CD4-positive, alpha-beta memory T cell (primary cell): Measurements from ENCODE around the gene MTUS2. TPM values are rescaled to one million over a fixed set of nuclear protein-coding genes. Genes with fewer than 3 reads are reported as not detected.
A peak's percentile ranks its signal among the peaks of the same experiment; 100 is the strongest.

Experiments
- CTCF ChIA-PET: fragments of 350-600 bp; sonication (Branson Sonifier 250); formaldehyde crosslinking; loops from one replicate; lab custom pipeline; 2021; ENCODE audit warnings: inconsistent platforms; ENCODE audit not compliant: partially characterized antibody; lab: Charles Lee
- POLR2A ChIA-PET: fragments of 350-600 bp; sonication (Branson Sonifier 250); formaldehyde crosslinking; loops from one replicate; lab custom pipeline; 2021; ENCODE audit not compliant: partially characterized antibody; lab: Charles Lee
- DNase-seq, 5 donors: peaks; one replicate each; pipeline versions ENCODE4 v3.0.0 to v3.0.0-alpha.2; 2020 to 2022; ENCODE audit warnings: mixed read lengths in 1 of 5
- H3K27ac ChIP-seq: one replicate; pipeline ENCODE4 v1.7.0; 2013; ENCODE audit warnings: low read depth, low read length
- H3K27me3 ChIP-seq: 2 replicates; pipeline ENCODE4 v1.7.0; 2013; ENCODE audit warnings: mild to moderate bottlenecking, low read length, moderate library complexity; ENCODE audit not compliant: insufficient read depth
- H3K36me3 ChIP-seq: 2 replicates; pipeline ENCODE4 v1.7.0; 2013; ENCODE audit warnings: mild to moderate bottlenecking, low read length, moderate library complexity; ENCODE audit not compliant: insufficient read depth
- H3K4me1 ChIP-seq: 2 replicates; pipeline ENCODE4 v1.7.0; 2013; ENCODE audit warnings: mild to moderate bottlenecking, low read length, moderate library complexity; ENCODE audit not compliant: insufficient read depth
- H3K4me3 ChIP-seq, 2 donors: one replicate each; pipeline ENCODE4 v1.7.0; 2013; ENCODE audit warnings: low read length in 2 of 2, mild to moderate bottlenecking in 1 of 2
- H3K9me3 ChIP-seq, 2 donors: one replicate each; pipeline ENCODE4 v1.7.0; 2013; ENCODE audit warnings: low read length in 2 of 2, control low read depth in 1 of 2; ENCODE audit not compliant: control insufficient read depth in 1 of 2
- H3K27ac Mint-ChIP-seq, 7 donors: one replicate each; pipeline ENCODE4 v1.8.0; 2020 to 2021; ENCODE audit warnings: mixed read lengths in 7 of 7, mild to moderate bottlenecking in 6 of 7, inconsistent platforms in 3 of 7, moderate library complexity in 3 of 7
- H3K27me3 Mint-ChIP-seq, 2 donors: one replicate each; pipeline ENCODE4 v1.8.0; 2020 to 2021; ENCODE audit warnings: mixed read lengths in 2 of 2
- H3K36me3 Mint-ChIP-seq, 2 donors: one replicate each; pipeline ENCODE4 v1.8.0; 2020 to 2021; ENCODE audit warnings: mixed read lengths in 2 of 2, inconsistent platforms in 1 of 2, mild to moderate bottlenecking in 1 of 2
- H3K4me1 Mint-ChIP-seq, 4 donors: one replicate each; pipeline ENCODE4 v1.8.0; 2020 to 2021; ENCODE audit warnings: mixed read lengths in 4 of 4, mild to moderate bottlenecking in 1 of 4
- H3K4me3 Mint-ChIP-seq, 8 donors: one replicate each; pipeline ENCODE4 v1.8.0; 2020 to 2021; ENCODE audit warnings: mixed read lengths in 8 of 8, mild to moderate bottlenecking in 7 of 8, moderate library complexity in 6 of 8, inconsistent platforms in 3 of 8
- H3K9me3 Mint-ChIP-seq, 8 donors: one replicate each; pipeline ENCODE4 v1.8.0; 2020 to 2021; ENCODE audit warnings: mixed read lengths in 8 of 8, mild to moderate bottlenecking in 5 of 8, inconsistent platforms in 3 of 8, moderate library complexity in 1 of 8
- intact Hi-C: fragments of 100-400 bp; cut with micrococcal nuclease; formaldehyde crosslinking; loops from one replicate; pipeline ENCODE4 v1.15.1; 2023
- polyA plus RNA-seq, 2 donors: library from polyadenylated mRNA; unstranded; fragments of 300-500 nt; fragmentation: Illumina TruSeq; gene quantifications; one replicate each; pipeline ENCODE4 v1.2.3, GENCODE V29; 2021
- total RNA-seq, 2 experiments: library from RNA; stranded (reverse); gene quantifications; one replicate each; pipeline ENCODE4 v1.2.3, GENCODE V29; 2021

The MTUS2 gene
- total and polyA plus RNA-seq, 4 experiments from 2014 or later = 0.12 to 1.1 (median 0.60) TPM

DNA sequence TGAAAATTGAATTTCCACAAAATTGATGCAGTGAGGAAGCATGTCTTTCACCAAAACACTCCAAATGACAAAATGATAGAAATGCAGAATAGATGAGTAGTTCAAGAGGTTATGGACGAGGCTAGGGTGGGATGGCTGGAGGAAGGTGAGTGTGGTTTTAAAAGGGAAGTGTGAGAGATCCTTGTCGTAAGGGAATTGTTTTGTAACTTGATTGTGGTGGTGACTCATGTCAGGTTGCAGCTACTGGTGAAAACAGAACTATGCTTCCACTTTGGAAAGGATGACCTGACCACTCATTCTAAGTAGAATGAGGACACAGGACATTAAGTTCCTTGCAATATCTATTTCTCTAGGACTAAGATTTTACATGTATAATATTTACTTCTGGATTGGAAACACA is 345.7 kb downstream of the MTUS2 start:
- Histone ChIP-seq H3K9me3 (no peaks in the 10 kb centered on the region), H3K27ac (no peak overlapping the region), H3K4me3 (no peak overlapping the region), H3K27me3 (no peaks in the 10 kb centered on the region), H3K4me1 (no peaks in the 10 kb centered on the region), H3K36me3 (no peaks in the 10 kb centered on the region)
- Mint-ChIP-seq H3K36me3 (no peaks in the 10 kb centered on the region), H3K9me3 (peaks cover 0 to 5% (median under 1%) of the 10 kb centered on the region in 8 donors), H3K27me3 (peaks cover 0 to under 1% of the 10 kb centered on the region in 2 donors), H3K4me3 (no peak overlapping the region), H3K4me1 (peaks cover 0 to 3% (median 1%) of the 10 kb centered on the region in 4 donors), H3K27ac (peak overlapping the region in 1 of 7 donors; percentile 11)
- POLR2A ChIA-PET = no interaction called here
- no peak for DNase-seq
- intact Hi-C loops = no loop called here
- CTCF ChIA-PET = no interaction called here

DNA sequence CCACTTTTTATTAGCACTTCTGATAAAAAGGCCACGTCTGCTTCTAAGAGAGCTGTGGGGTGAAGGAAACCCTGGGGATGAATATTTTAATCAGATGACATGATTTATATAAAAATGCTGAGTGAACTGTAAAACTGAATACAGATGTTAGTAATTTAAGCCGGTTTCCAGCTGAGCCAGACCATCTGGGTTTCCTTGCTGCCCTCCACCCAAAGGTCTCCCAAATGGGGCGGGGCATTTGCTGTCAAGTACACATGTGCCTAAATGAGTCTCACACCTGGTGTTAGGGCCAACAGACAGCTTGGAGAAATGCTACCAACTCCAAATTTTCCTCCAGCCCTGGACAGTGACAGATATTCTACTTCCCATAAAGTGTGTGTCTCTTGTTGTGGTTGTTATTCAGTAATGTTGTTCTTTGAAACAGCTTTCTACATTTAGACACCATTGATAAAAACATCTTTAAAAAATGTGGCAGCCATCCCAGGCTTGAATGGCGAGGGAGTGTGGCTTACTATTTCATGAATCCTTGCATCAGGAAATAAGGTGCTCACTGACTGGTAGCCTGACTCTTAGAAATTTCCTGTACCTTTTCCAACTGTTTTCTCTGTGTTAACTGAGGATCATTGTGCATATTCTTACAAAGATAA is 350.4 kb downstream of the MTUS2 start:
- no peak overlapping the region for H3K4me3 Mint-ChIP-seq
- CTCF ChIA-PET = no interaction called here
- intact Hi-C loops = no loop called here

GRCh38 chr13:29171244-29171643 is 351.1 kb downstream of the MTUS2 start:
- H3K36me3 Mint-ChIP-seq = no peaks in the 10 kb centered on the region
- no peaks in the 10 kb centered on the region for H3K27me3 ChIP-seq
- H3K4me3 Mint-ChIP-seq = no peak overlapping the region
- no peak overlapping the region for H3K27ac ChIP-seq
- H3K27me3 Mint-ChIP-seq = no peaks in the 10 kb centered on the region
- DNase-seq = no peak
- POLR2A ChIA-PET = no interaction called here
- H3K4me1 Mint-ChIP-seq = no peaks in the 10 kb centered on the region
- H3K4me3 ChIP-seq = no peak overlapping the region
- no peak overlapping the region for H3K27ac Mint-ChIP-seq
- intact Hi-C loops = no loop called here
- CTCF ChIA-PET = no interaction called here
- H3K36me3 ChIP-seq = no peaks in the 10 kb centered on the region
- no peaks in the 10 kb centered on the region for H3K9me3 ChIP-seq
- H3K4me1 ChIP-seq = no peaks in the 10 kb centered on the region
- H3K9me3 Mint-ChIP-seq = peaks cover 0 to 5% (median 1%) of the 10 kb centered on the region in 8 donors

More for the DNA sequence above, 350.4 kb downstream of the MTUS2 start:
- no peak overlapping the region for H3K4me3 ChIP-seq
- peaks cover 0 to 2% (median 1%) of the 10 kb centered on the region in 4 donors for H3K4me1 Mint-ChIP-seq
- H3K36me3 Mint-ChIP-seq = no peaks in the 10 kb centered on the region
- H3K9me3 Mint-ChIP-seq = peaks cover 0 to 5% (median 2%) of the 10 kb centered on the region in 8 donors
- DNase-seq = no peak
- no peak overlapping the region for H3K27ac Mint-ChIP-seq
- no peak overlapping the region for H3K27ac ChIP-seq
- no peaks in the 10 kb centered on the region for H3K36me3 ChIP-seq
- H3K27me3 ChIP-seq = no peaks in the 10 kb centered on the region
- no peaks in the 10 kb centered on the region for H3K4me1 ChIP-seq
- no peaks in the 10 kb centered on the region for H3K27me3 Mint-ChIP-seq
- H3K9me3 ChIP-seq = no peaks in the 10 kb centered on the region
- POLR2A ChIA-PET = no interaction called here

DNA sequence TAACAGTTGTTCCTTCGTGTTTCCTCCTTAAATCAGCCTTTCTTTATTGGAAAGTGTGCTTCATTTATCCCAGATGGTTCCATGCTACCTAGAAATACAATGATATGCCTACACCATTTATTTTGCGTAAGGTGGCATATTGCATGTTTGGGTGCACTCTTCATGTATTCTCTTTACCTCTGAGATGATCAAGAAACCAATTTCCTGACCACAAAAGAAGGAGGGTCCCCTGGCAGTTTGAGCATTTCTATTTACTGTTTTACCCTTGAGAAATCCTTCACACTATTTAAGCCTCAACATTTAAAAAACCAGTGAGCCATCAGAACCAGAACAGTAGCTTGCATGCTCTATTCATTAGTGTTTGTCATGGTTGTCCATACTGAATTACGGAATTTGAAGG is 354.0 kb downstream of the MTUS2 start:
- DNase-seq = no peak
- no peaks in the 10 kb centered on the region for H3K4me1 Mint-ChIP-seq
- H3K27ac Mint-ChIP-seq = no peak overlapping the region
- intact Hi-C loops = no loop called here
- Histone ChIP-seq H3K27me3 (no peaks in the 10 kb centered on the region), H3K27ac (no peak overlapping the region), H3K36me3 (no peaks in the 10 kb centered on the region), H3K4me3 (no peak overlapping the region), H3K4me1 (no peaks in the 10 kb centered on the region), H3K9me3 (no peaks in the 10 kb centered on the region)
- CTCF ChIA-PET = no interaction called here
- POLR2A ChIA-PET = no interaction called here
- H3K9me3 Mint-ChIP-seq = peaks cover 0 to 7% (median 2%) of the 10 kb centered on the region in 8 donors
- H3K27me3 Mint-ChIP-seq = peaks cover 0 to under 1% of the 10 kb centered on the region in 2 donors
- H3K4me3 Mint-ChIP-seq = no peak overlapping the region
- peaks cover 0 to 3% of the 10 kb centered on the region in 2 donors for H3K36me3 Mint-ChIP-seq

- Histone ChIP-seq H3K27me3 (no peaks in the 10 kb centered on the region), H3K4me1 (no peaks in the 10 kb centered on the region), H3K36me3 (no peaks in the 10 kb centered on the region), H3K9me3 (no peaks in the 10 kb centered on the region), H3K27ac (no peak overlapping the region), H3K4me3 (no peak overlapping the region)
- Mint-ChIP-seq H3K36me3 (peaks cover 0 to 3% of the 10 kb centered on the region in 2 donors), H3K4me1 (no peaks in the 10 kb centered on the region), H3K9me3 (peaks cover 0 to 9% (median 2%) of the 10 kb centered on the region in 8 donors), H3K4me3 (no peak overlapping the region), H3K27ac (no peak overlapping the region), H3K27me3 (peaks cover 0 to 1% of the 10 kb centered on the region in 2 donors)
- no peak for DNase-seq
- ChIA-PET POLR2A (no interaction called here), CTCF (no interaction called here)
- intact Hi-C loops = no loop called here
Observed at GRCh38 chr13:29175250-29175873, 355.2 kb downstream of the MTUS2 start.

GRCh38 chr13:29180055-29180454 is 359.9 kb downstream of the MTUS2 start:
- no peak overlapping the region for H3K27ac ChIP-seq
- no peaks in the 10 kb centered on the region for H3K27me3 ChIP-seq
- intact Hi-C loops = no loop called here
- Mint-ChIP-seq H3K4me3 (no peak overlapping the region), H3K36me3 (peaks cover under 1 to 9% of the 10 kb centered on the region in 2 donors), H3K27ac (no peak overlapping the region), H3K27me3 (peaks cover 0 to 1% of the 10 kb centered on the region in 2 donors), H3K9me3 (peaks cover 0 to 29% (median 18%) of the 10 kb centered on the region in 8 donors), H3K4me1 (no peaks in the 10 kb centered on the region)
- no peak for DNase-seq
- ChIA-PET POLR2A (no interaction called here), CTCF (no interaction called here)
- no peaks in the 10 kb centered on the region for H3K4me1 ChIP-seq
- no peak overlapping the region for H3K4me3 ChIP-seq
- no peaks in the 10 kb centered on the region for H3K36me3 ChIP-seq
- H3K9me3 ChIP-seq = peaks cover 0 to 4% of the 10 kb centered on the region in 2 donors

- no peak for DNase-seq
- Mint-ChIP-seq H3K9me3 (peaks cover 0 to 40% (median 29%) of the 10 kb centered on the region in 8 donors), H3K27me3 (peaks cover 0 to 1% of the 10 kb centered on the region in 2 donors), H3K36me3 (peaks cover 1 to 9% of the 10 kb centered on the region in 2 donors), H3K27ac (no peak overlapping the region), H3K4me3 (no peak overlapping the region), H3K4me1 (peaks cover 0 to 1% (median 0%) of the 10 kb centered on the region in 4 donors)
- peaks cover 0 to 4% of the 10 kb centered on the region in 2 donors for H3K9me3 ChIP-seq
- H3K27ac ChIP-seq = no peak overlapping the region
- H3K27me3 ChIP-seq = no peaks in the 10 kb centered on the region
- no peaks in the 10 kb centered on the region for H3K4me1 ChIP-seq
- ChIA-PET CTCF (no interaction called here), POLR2A (no interaction called here)
- H3K36me3 ChIP-seq = no peaks in the 10 kb centered on the region
- intact Hi-C loops = no loop called here
- H3K4me3 ChIP-seq = no peak overlapping the region
Observed at GRCh38 chr13:29182216-29182615, 362.1 kb downstream of the MTUS2 start.
